Spleen (tissue), 7 donors: ENCODE results near the gene ADCY1.
"Not testable (repeated sequence)": the region's sequence is repeated elsewhere in the genome, so short reads cannot be mapped to it uniquely, and the experiment has no call there.

Experiments
- POLR2A ChIP-seq, 3 donors: fragments of 450-650 bp; IDR thresholded peaks; one replicate each; pipeline ENCODE4 v1.5.1; 2017; ENCODE audit warnings: antibody characterized with exemption in 3 of 3, mild to moderate bottlenecking in 1 of 3
- POLR2AphosphoS5 ChIP-seq, 3 donors: sonication (generic); formaldehyde crosslinking; IDR thresholded peaks; one replicate each; pipeline ENCODE4 v1.5.1; 2017; ENCODE audit warnings: antibody characterized with exemption in 3 of 3
- TF ChIP-seq, protein P1 (sequence below), 11 experiments: fragments of 200-600 bp in 7 of 11; fragments of 450-650 bp in 4 of 11; sonication (generic) in 4 of 11; IDR thresholded peaks in 8 of 11; conservative IDR thresholded peaks in 3 of 11; 1 replicate in 7 of 11; 2 replicates in 4 of 11; pipeline versions ENCODE4 v1.4.0 to v1.8.0; 2016 to 2021; ENCODE audit warnings: antibody characterized with exemption in 11 of 11, inconsistent platforms in 4 of 11, mild to moderate bottlenecking in 1 of 11
- donor health status: DM: no; HTN: no; CAD: no; lungs with moderate emphysema.
- donor health status: DM: no; HTN: no; CAD: no.
- donor health status: DM: no; HTN: no; CAD: no.

- TF ChIP-seq, protein P1, sequence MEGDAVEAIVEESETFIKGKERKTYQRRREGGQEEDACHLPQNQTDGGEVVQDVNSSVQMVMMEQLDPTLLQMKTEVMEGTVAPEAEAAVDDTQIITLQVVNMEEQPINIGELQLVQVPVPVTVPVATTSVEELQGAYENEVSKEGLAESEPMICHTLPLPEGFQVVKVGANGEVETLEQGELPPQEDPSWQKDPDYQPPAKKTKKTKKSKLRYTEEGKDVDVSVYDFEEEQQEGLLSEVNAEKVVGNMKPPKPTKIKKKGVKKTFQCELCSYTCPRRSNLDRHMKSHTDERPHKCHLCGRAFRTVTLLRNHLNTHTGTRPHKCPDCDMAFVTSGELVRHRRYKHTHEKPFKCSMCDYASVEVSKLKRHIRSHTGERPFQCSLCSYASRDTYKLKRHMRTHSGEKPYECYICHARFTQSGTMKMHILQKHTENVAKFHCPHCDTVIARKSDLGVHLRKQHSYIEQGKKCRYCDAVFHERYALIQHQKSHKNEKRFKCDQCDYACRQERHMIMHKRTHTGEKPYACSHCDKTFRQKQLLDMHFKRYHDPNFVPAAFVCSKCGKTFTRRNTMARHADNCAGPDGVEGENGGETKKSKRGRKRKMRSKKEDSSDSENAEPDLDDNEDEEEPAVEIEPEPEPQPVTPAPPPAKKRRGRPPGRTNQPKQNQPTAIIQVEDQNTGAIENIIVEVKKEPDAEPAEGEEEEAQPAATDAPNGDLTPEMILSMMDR (IDR thresholded peaks at IDR 0.05 in 8 of 11, conservative IDR thresholded peaks at IDR 0.05 in 3 of 11): not testable (repeated sequence)
- not testable (repeated sequence) for TF ChIP-seq POLR2A, POLR2AphosphoS5 (IDR thresholded peaks at IDR 0.05)
Measured at GRCh38 chr7:45548917-45549316, 25.3 kb upstream of the ADCY1 start.
